K562 (cell line): ENCODE results near the gene C11orf86. TPM values are rescaled to one million over a fixed set of nuclear protein-coding genes. Genes with fewer than 3 reads are reported as not detected.

ENCODE experiments used
- KAT8 ChIP-seq: fragments of 450-650 bp; IDR thresholded peaks from 2 replicates; pipeline ENCODE4 v1.6.1; 2016; ENCODE audit warnings: low read depth, mild to moderate bottlenecking
- MED1 ChIP-seq: sonication (generic); formaldehyde crosslinking; IDR thresholded peaks from 2 replicates; pipeline ENCODE4 v1.8.1; 2023; ENCODE audit warnings: missing genetic modification reagents, borderline replicate concordance
- NKRF ChIP-seq: fragments of 450-650 bp; IDR thresholded peaks from 2 replicates; pipeline ENCODE4 v1.6.1; 2016; ENCODE audit warnings: borderline replicate concordance
- PHTF2 ChIP-seq: fragments of 250-450 bp; sonication (Bioruptor Pico); IDR thresholded peaks from 2 replicates; pipeline ENCODE4 v1.5.0; 2021; ENCODE audit warnings: mild to moderate bottlenecking
- PML ChIP-seq: IDR thresholded peaks from 2 replicates; pipeline ENCODE4 v1.6.1; 2012; ENCODE audit warnings: low read length, inconsistent platforms
- RBM25 ChIP-seq: fragments of 200-400 bp; formaldehyde crosslinking; IDR thresholded peaks from 2 replicates; pipeline ENCODE4 v1.6.1; 2018; ENCODE audit warnings: low read length, low read depth, moderate library complexity; ENCODE audit not compliant: severe bottlenecking
- TRIM25 ChIP-seq: fragments of 450-650 bp; IDR thresholded peaks from 2 replicates; pipeline ENCODE4 v1.7.0; 2016; ENCODE audit warnings: borderline replicate concordance
- XRCC4 ChIP-seq: IDR thresholded peaks from one replicate; pipeline ENCODE4 v1.6.1; 2011; ENCODE audit not compliant: insufficient read depth, insufficient read length; ENCODE audit errors: extremely low read depth
- polyA plus RNA-seq, 8 experiments: library from polyadenylated mRNA; depleted of rRNA in 4 of 8; stranded (reverse) in 5 of 8; unstranded in 3 of 8; fragments of >200 nt; fragmentation: Nextera tagmentation in 2 of 8; fragmentation: Illumina TruSeq in 1 of 8; extraction: Ambion mirVana in 2 of 8; extraction: Trizol in 1 of 8; gene quantifications; 2 replicates each; pipeline versions ENCODE4 v1.2.1 to v1.2.3, GENCODE V29; 2011 to 2014; ENCODE audit warnings: inconsistent platforms in 1 of 8, missing spikeins in 1 of 8
- total RNA-seq, 7 experiments: library from RNA; depleted of rRNA in 6 of 7; stranded (reverse); fragments of >200 nt in 6 of 7; fragmentation: Illumina TruSeq in 2 of 7; extraction: Trizol in 2 of 7; gene quantifications; 2 replicates each; pipeline versions ENCODE4 v1.2.1 to v1.2.3, GENCODE V29; 2011 to 2021; ENCODE audit warnings: low replicate concordance in 1 of 7
- TF ChIP-seq, protein P1 (sequence below): fragments of 250-450 bp; sonication (Bioruptor Pico); IDR thresholded peaks from 2 replicates; pipeline ENCODE4 v1.4.0; 2020; ENCODE audit warnings: borderline replicate concordance
- TF ChIP-seq, protein P2 (sequence below): fragments of 150-350 bp; conservative IDR thresholded peaks from 2 replicates; pipeline ENCODE4 v1.6.1; 2014; ENCODE audit warnings: low read length

Gene C11orf86
- total and polyA plus RNA-seq, 9 of the 15 experiments (the other 6 are each of a cell fraction or from before 2014, with no cell fraction given): not detected

GRCh38 chr11:66936311-66936711 is 38.8 kb upstream of the C11orf86 start (continued):
- TF ChIP-seq, protein P1, sequence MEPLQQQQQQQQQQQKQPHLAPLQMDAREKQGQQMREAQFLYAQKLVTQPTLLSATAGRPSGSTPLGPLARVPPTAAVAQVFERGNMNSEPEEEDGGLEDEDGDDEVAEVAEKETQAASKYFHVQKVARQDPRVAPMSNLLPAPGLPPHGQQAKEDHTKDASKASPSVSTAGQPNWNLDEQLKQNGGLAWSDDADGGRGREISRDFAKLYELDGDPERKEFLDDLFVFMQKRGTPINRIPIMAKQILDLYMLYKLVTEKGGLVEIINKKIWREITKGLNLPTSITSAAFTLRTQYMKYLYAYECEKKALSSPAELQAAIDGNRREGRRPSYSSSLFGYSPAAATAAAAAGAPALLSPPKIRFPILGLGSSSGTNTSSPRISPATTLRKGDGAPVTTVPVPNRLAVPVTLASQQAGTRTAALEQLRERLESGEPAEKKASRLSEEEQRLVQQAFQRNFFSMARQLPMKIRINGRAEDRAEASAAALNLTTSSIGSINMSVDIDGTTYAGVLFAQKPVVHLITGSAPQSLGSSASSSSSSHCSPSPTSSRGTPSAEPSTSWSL (CRISPR knock-in tag): no peak
- peak; percentile 92 for TF ChIP-seq RBM25
- TF ChIP-seq KAT8: no peak
- TF ChIP-seq XRCC4: no peak
- TF ChIP-seq TRIM25: no peak
- TF ChIP-seq PHTF2 (CRISPR knock-in tag): no peak
- no peak for TF ChIP-seq NKRF
- TF ChIP-seq MED1 (CRISPR knock-in tag): no peak
- TF ChIP-seq, protein P2, sequence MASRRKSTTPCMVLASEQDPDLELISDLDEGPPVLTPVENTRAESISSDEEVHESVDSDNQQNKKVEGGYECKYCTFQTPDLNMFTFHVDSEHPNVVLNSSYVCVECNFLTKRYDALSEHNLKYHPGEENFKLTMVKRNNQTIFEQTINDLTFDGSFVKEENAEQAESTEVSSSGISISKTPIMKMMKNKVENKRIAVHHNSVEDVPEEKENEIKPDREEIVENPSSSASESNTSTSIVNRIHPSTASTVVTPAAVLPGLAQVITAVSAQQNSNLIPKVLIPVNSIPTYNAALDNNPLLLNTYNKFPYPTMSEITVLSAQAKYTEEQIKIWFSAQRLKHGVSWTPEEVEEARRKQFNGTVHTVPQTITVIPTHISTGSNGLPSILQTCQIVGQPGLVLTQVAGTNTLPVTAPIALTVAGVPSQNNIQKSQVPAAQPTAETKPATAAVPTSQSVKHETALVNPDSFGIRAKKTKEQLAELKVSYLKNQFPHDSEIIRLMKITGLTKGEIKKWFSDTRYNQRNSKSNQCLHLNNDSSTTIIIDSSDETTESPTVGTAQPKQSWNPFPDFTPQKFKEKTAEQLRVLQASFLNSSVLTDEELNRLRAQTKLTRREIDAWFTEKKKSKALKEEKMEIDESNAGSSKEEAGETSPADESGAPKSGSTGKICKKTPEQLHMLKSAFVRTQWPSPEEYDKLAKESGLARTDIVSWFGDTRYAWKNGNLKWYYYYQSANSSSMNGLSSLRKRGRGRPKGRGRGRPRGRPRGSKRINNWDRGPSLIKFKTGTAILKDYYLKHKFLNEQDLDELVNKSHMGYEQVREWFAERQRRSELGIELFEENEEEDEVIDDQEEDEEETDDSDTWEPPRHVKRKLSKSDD: no peak
- no peak for TF ChIP-seq PML
